ENCODE measurements around the gene SORBS1. TPM values are rescaled to one million over a fixed set of nuclear protein-coding genes. Genes with fewer than 3 reads are reported as not detected.
A peak's percentile ranks its signal among the peaks of the same experiment; 100 is the strongest.

SORBS1 gene
- total and polyA plus RNA-seq, 4 donors, result 33.2 to 71.3 (median 44.1) TPM

DNA sequence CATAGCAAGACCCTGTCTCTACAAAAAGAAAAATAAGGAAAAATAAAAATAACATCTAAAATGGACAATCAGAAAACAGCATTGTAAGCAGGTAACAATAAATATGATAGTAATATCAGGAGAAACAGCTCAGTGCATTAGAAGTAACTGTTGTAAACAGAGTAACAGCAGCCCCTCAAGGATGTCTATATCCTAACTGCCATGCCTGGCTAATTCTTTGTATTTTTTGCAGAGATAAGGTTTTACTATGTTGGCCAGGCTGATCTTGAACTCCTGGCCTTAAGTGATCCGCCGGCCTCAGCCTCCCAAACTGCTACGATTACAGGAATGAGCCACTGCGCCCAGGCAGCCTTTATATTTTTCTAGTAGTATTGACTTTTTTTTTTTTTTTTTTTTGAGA is 7.5 kb downstream of the SORBS1 start:
- no peak for DNase-seq (ENCODE audit: low spot score)
- Histone ChIP-seq H3K27ac (ENCODE audit: low read depth in 1 of 2, low read length in 2 of 2) (no peak overlapping the region), H3K4me3 (ENCODE audit: low read depth in 1 of 3, low read length in 3 of 3) (no peak overlapping the region), H3K4me1 (ENCODE audit: control insufficient read depth in 4 of 4, insufficient read depth in 4 of 4, low read length in 3 of 4) (peaks cover 1 to 29% (median 20%) of the 10 kb centered on the region in 4 donors), H3K9ac (ENCODE audit: low read depth in 1 of 2, low read length in 2 of 2) (no peak overlapping the region), H3K9me3 (ENCODE audit: control insufficient read depth in 4 of 4, low read length in 3 of 4) (no peaks in the 10 kb centered on the region), H3K36me3 (ENCODE audit: control insufficient read depth in 4 of 4, insufficient read depth in 3 of 4, low read depth in 1 of 4, low read length in 3 of 4) (no peaks in the 10 kb centered on the region), H3K27me3 (ENCODE audit: control insufficient read depth in 4 of 4, insufficient read depth in 4 of 4, low read length in 3 of 4) (no peaks in the 10 kb centered on the region)
- no peak for TF ChIP-seq CTCF (IDR thresholded peaks at IDR 0.05; ENCODE audit: low read depth, low read length, missing input control)
- WGBS, result 98% methylated on average over 4 of the region's 4 CpGs

DNA sequence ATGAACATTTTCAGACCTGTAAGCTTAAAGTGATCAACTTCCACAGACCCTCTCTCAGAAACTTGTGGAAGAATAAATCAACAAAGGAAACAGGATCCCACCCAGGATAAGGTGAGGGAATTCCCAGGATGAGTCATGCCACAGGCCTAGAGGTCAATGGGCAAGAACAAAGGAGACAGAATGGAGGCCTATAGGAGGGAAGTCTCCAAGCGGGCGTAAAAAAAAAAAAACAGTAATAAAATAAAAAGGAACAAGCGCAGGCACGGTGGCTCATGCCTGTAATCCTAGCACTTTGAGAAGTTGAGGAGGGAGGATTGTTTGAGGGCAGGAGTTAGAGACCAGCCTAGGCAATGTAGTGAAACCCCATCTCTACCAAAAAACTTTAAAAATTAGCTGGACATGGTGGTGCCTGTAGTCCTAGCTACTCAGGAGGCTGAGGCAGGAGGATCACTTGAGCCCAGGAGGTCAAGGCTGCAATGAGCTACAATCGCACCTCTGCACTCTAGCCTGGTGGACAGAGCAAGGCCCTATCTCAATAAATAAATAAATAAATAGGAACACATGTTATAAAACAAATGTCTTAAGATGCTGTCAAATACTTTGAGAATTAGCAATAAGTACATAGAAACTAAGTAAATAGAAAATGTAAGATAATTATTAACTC is 8.4 kb downstream of the SORBS1 start:
- Histone ChIP-seq H3K9me3 (ENCODE audit: control insufficient read depth in 4 of 4, low read length in 3 of 4) (no peaks in the 10 kb centered on the region), H3K36me3 (ENCODE audit: control insufficient read depth in 4 of 4, insufficient read depth in 3 of 4, low read depth in 1 of 4, low read length in 3 of 4) (no peaks in the 10 kb centered on the region), H3K9ac (ENCODE audit: low read depth in 1 of 2, low read length in 2 of 2) (no peak overlapping the region), H3K27me3 (ENCODE audit: control insufficient read depth in 4 of 4, insufficient read depth in 4 of 4, low read length in 3 of 4) (no peaks in the 10 kb centered on the region), H3K4me1 (ENCODE audit: control insufficient read depth in 4 of 4, insufficient read depth in 4 of 4, low read length in 3 of 4) (peaks cover 1 to 23% (median 15%) of the 10 kb centered on the region in 4 donors), H3K4me3 (ENCODE audit: low read depth in 1 of 3, low read length in 3 of 3) (no peak overlapping the region), H3K27ac (ENCODE audit: low read depth in 1 of 2, low read length in 2 of 2) (no peak overlapping the region)
- DNase-seq (ENCODE audit: low spot score), result no peak
- 78% methylated on average over 5 of the region's 5 CpGs for WGBS
- TF ChIP-seq HNF4A (conservative IDR thresholded peaks at IDR 0.05) (no peak), JUND (IDR thresholded peaks at IDR 0.05) (peak; percentile 41 to 52), EGR1 (IDR thresholded peaks at IDR 0.05; ENCODE audit: low read depth in 2 of 2) (no peak)

GRCh38 chr10:95550073-95550672 is 11.0 kb downstream of the SORBS1 start:
- TF ChIP-seq SP1 (IDR thresholded peaks at IDR 0.05) (no peak), FOXA1 (IDR thresholded peaks at IDR 0.05) (no peak), TAF1 (conservative IDR thresholded peaks at IDR 0.05) (no peak), EGR1 (IDR thresholded peaks at IDR 0.05; ENCODE audit: low read depth in 2 of 2) (no peak), MAX (IDR thresholded peaks at IDR 0.05) (no peak), FOXA2 (IDR thresholded peaks at IDR 0.05) (no peak), REST (IDR thresholded peaks at IDR 0.05) (no peak), RAD21 (IDR thresholded peaks at IDR 0.05) (peak in 1 of 2 donors; percentile 31)
- TF ChIP-seq, protein P1, sequence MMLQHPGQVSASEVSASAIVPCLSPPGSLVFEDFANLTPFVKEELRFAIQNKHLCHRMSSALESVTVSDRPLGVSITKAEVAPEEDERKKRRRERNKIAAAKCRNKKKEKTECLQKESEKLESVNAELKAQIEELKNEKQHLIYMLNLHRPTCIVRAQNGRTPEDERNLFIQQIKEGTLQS (IDR thresholded peaks at IDR 0.05), result no peak
- Histone ChIP-seq H3K4me3 (ENCODE audit: low read depth in 1 of 3, low read length in 3 of 3) (no peak overlapping the region), H3K9ac (ENCODE audit: low read depth in 1 of 2, low read length in 2 of 2) (no peak overlapping the region), H3K4me1 (ENCODE audit: control insufficient read depth in 4 of 4, insufficient read depth in 4 of 4, low read length in 3 of 4) (peaks cover 4 to 20% (median 16%) of the 10 kb centered on the region in 4 donors), H3K9me3 (ENCODE audit: control insufficient read depth in 4 of 4, low read length in 3 of 4) (no peaks in the 10 kb centered on the region), H3K36me3 (ENCODE audit: control insufficient read depth in 4 of 4, insufficient read depth in 3 of 4, low read depth in 1 of 4, low read length in 3 of 4) (no peaks in the 10 kb centered on the region), H3K27me3 (ENCODE audit: control insufficient read depth in 4 of 4, insufficient read depth in 4 of 4, low read length in 3 of 4) (no peaks in the 10 kb centered on the region), H3K27ac (ENCODE audit: low read depth in 1 of 2, low read length in 2 of 2) (peak overlapping the region in 1 of 2 donors; percentile 20)
- DNase-seq (ENCODE audit: low spot score), result no peak
- 61% methylated on average over 10 of the region's 10 CpGs for WGBS

All from liver (tissue), 9 donors.